Activated CD4-positive, alpha-beta T cell treated with anti-CD3 and anti-CD28 coated beads, Interleukin-2, amount 10 ng/mL, durations not matched to agents 7 days and 5 days (primary cell): ENCODE measurements around the gene TATDN3. TPM values are rescaled to one million over a fixed set of nuclear protein-coding genes. Genes with fewer than 3 reads are reported as not detected.

Experiments
- CTCF ChIA-PET: fragments of 350-600 bp; sonication (Branson Sonifier 250); formaldehyde crosslinking; loops from one replicate; lab custom pipeline; 2021; ENCODE audit warnings: antibody characterized with exemption; lab: Charles Lee
- POLR2A ChIA-PET: fragments of 350-600 bp; sonication (Branson Sonifier 250); formaldehyde crosslinking; loops from one replicate; lab custom pipeline; 2021; ENCODE audit warnings: antibody characterized with exemption; lab: Charles Lee
- DNase-seq: peaks from one replicate; pipeline ENCODE4 v3.0.0-alpha.2; 2020
- H3K27ac Mint-ChIP-seq: one replicate; pipeline ENCODE4 v1.8.0; 2021; ENCODE audit warnings: mild to moderate bottlenecking, moderate library complexity, mixed read lengths
- H3K27me3 Mint-ChIP-seq: one replicate; pipeline ENCODE4 v1.8.0; 2021; ENCODE audit warnings: mixed read lengths
- H3K36me3 Mint-ChIP-seq: one replicate; pipeline ENCODE4 v1.8.0; 2021; ENCODE audit warnings: low read depth, mixed read lengths
- H3K4me1 Mint-ChIP-seq: one replicate; pipeline ENCODE4 v1.8.0; 2021; ENCODE audit warnings: mixed read lengths
- H3K4me3 Mint-ChIP-seq: one replicate; pipeline ENCODE4 v1.8.0; 2021; ENCODE audit warnings: mild to moderate bottlenecking, moderate library complexity, mixed read lengths
- H3K9me3 Mint-ChIP-seq: one replicate; pipeline ENCODE4 v1.8.0; 2021; ENCODE audit warnings: mixed read lengths
- total RNA-seq, 2 experiments: library from RNA; stranded (reverse); gene quantifications; one replicate each; pipeline ENCODE4 v1.2.3, GENCODE V29; 2021

The TATDN3 gene
- 10 to 100 TPM; 15.3 to 17.4 TPM for total RNA-seq

DNA sequence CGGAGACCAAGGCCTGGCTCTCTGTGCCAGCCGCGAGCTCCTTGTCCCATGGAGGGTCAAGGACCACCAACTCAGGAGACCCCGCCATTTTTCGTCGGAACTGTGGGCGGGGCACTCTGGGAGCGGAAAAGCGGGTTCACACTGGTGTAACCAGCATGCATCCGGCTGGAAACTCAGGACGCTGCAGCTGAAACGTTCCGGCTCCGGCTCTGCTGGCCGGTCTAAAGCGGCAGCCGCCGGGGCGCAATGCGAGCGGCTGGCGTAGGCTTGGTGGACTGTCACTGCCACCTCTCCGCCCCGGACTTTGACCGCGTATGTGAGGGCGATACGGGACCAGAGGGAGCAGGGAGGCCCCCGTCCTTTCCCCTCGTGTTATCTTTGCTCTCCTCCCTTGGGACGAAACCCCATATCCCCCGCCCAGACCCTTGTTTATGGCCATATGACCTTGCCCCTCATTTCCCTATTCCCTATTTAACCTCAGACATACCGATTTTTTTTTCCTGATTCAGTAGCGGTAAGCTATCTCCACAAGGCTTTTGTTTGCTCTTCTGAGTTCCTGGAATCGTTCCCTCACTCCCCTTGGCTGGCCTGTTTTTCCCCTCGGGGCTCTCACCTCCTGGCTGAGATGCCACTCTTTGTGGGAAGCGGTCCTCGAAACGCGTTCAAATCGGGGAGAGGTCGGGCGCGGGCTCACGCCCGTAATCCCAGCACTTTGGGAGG is at the start of gene TATDN3, which contains the start of gene NSL1:
TATDN3 (plus strand) TSS at position 219 of the 720 bp plus-strand sequence; CDS start at position 247, 28 bp downstream.
NSL1 (minus strand) TSS at position 102 of the 720 bp plus-strand sequence; CDS start at position 88, 14 bp downstream.
- H3K27me3 Mint-ChIP-seq, result no peaks in the 10 kb centered on the region
- ChIA-PET CTCF (interaction anchor here (0.6 to 1.4 kb wide), 6 partner anchors 50 to 315 kb away, joined by 3 to 7 read pairs (median 3); no protein-coding TSS in a partner anchor), POLR2A (interaction anchor here (0.7 kb wide), 1 partner anchor 121 kb away, joined by 4 read pairs; no protein-coding TSS in a partner anchor)
- peaks cover 3% of the 10 kb centered on the region for H3K9me3 Mint-ChIP-seq
- peaks cover 29% of the 10 kb centered on the region for H3K36me3 Mint-ChIP-seq
- peak within 1 kb of the TSS; percentile 99 for H3K4me3 Mint-ChIP-seq
- peaks cover 41% of the 10 kb centered on the region for H3K4me1 Mint-ChIP-seq
- DNase-seq, result peak; percentile 92
- peak within 1 kb of the TSS; percentile 99 for H3K27ac Mint-ChIP-seq

- H3K27me3 Mint-ChIP-seq, result no peaks in the 10 kb centered on the region
- CTCF ChIA-PET, result interaction anchor here (0.6 to 4.1 kb wide), 9 partner anchors 11 to 79 kb away, joined by 3 to 23 read pairs (median 5); partner anchors contain the start of gene BATF3
- H3K27ac Mint-ChIP-seq, result peak overlapping the region; percentile 72
- peaks cover 37% of the 10 kb centered on the region for H3K36me3 Mint-ChIP-seq
- H3K4me1 Mint-ChIP-seq, result peaks cover 28% of the 10 kb centered on the region
- POLR2A ChIA-PET, result no interaction called here
- peaks cover 9% of the 10 kb centered on the region for H3K9me3 Mint-ChIP-seq
- DNase-seq, result peak; percentile 25
- H3K4me3 Mint-ChIP-seq, result no peak overlapping the region
Observed at GRCh38 chr1:212743901-212744475, 47.7 kb upstream of the TATDN3 start.

- Mint-ChIP-seq H3K27me3 (no peaks in the 10 kb centered on the region), H3K27ac (no peak overlapping the region), H3K36me3 (peaks cover 33% of the 10 kb centered on the region), H3K9me3 (peaks cover 9% of the 10 kb centered on the region), H3K4me1 (peaks cover 26% of the 10 kb centered on the region), H3K4me3 (no peak overlapping the region)
- ChIA-PET CTCF (interaction anchor here (0.7 to 4.4 kb wide), 5 partner anchors 8 to 268 kb away, joined by 3 to 23 read pairs (median 5); no protein-coding TSS in a partner anchor), POLR2A (no interaction called here)
- no peak for DNase-seq
Observed at GRCh38 chr1:212745303-212745702, 46.4 kb upstream of the TATDN3 start.

DNA sequence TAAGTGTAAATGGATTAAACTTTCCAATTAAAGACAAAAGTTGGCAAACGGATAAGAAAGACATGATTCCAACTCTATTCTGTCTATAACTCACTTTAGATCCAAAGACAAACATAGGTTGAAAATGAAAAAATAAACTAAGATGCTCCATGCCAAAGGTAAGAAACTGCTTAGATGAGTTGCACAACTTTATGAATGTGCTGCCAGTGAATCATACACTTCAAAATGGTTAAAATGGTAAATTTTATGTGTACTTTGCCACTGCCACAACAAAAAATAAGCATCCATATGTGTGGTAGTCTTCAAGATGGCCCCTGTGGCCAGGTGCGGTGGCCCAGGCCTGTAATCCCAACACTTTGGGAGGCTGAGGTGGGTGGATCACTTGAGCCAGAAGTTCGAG is 45.1 kb upstream of the TATDN3 start:
- DNase-seq, result no peak
- POLR2A ChIA-PET, result no interaction called here

DNA sequence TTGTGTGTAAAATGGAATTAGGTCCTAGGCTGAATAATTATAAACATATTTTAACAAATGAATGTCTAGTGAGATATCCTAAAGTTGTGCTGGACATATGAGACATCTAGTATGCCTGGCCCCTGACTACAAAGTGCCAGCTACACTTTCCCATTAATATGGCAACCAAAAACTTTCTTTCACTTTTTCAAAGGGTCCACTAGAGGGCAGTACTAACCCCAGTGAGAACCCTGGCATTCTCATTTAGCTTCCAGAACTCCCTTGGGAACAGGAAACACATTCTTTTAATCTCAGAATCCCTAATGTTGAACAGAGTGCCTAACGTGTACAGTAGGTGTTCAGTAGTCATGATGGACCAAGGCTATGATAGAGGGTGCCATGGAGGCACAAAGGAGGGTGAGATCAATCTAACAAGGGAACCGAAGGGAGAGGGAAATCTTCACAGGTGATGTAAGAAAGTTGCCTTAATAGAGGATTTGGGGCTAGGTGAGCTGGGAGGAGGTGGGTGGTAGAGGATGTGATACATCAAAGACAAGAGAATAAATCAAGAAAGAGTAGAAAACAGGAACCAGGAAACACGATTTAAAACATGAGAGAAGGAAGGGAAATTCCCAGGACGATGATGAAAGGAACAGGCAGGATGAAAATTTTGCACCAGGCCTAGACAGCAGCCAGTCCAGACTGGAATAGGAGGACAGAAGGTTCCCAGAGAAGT is 41.7 kb upstream of the TATDN3 start:
- Mint-ChIP-seq H3K27me3 (no peaks in the 10 kb centered on the region), H3K27ac (no peak overlapping the region), H3K36me3 (peaks cover 13% of the 10 kb centered on the region), H3K4me3 (no peak overlapping the region), H3K9me3 (no peaks in the 10 kb centered on the region), H3K4me1 (peaks cover 42% of the 10 kb centered on the region)
- ChIA-PET POLR2A (no interaction called here), CTCF (interaction anchor here (0.8 to 2.2 kb wide), 13 partner anchors 9 to 90 kb away, joined by 3 to 10 read pairs (median 4); no protein-coding TSS in a partner anchor)
- no peak for DNase-seq

More for the DNA sequence above, 45.1 kb upstream of the TATDN3 start:
- Mint-ChIP-seq H3K27me3 (no peaks in the 10 kb centered on the region), H3K36me3 (peaks cover 27% of the 10 kb centered on the region), H3K9me3 (peaks cover 3% of the 10 kb centered on the region), H3K4me1 (peaks cover 25% of the 10 kb centered on the region), H3K27ac (no peak overlapping the region), H3K4me3 (no peak overlapping the region)
- CTCF ChIA-PET, result interaction anchor here (0.6 to 4.4 kb wide), 5 partner anchors 9 to 592 kb away, joined by 3 to 23 read pairs (median 3); no protein-coding TSS in a partner anchor

- Mint-ChIP-seq H3K36me3 (peaks cover 9% of the 10 kb centered on the region), H3K9me3 (no peaks in the 10 kb centered on the region), H3K4me3 (peak overlapping the region; percentile 13), H3K4me1 (peaks cover 42% of the 10 kb centered on the region), H3K27me3 (no peaks in the 10 kb centered on the region), H3K27ac (no peak overlapping the region)
- no peak for DNase-seq
- ChIA-PET POLR2A (no interaction called here), CTCF (interaction anchor here (0.6 to 1.6 kb wide), 6 partner anchors 19 to 717 kb away, joined by 3 to 8 read pairs (median 4); partner anchors contain the start of genes BATF3, DTL and INTS7)
Observed at GRCh38 chr1:212752252-212752933, 39.3 kb upstream of the TATDN3 start.

DNA sequence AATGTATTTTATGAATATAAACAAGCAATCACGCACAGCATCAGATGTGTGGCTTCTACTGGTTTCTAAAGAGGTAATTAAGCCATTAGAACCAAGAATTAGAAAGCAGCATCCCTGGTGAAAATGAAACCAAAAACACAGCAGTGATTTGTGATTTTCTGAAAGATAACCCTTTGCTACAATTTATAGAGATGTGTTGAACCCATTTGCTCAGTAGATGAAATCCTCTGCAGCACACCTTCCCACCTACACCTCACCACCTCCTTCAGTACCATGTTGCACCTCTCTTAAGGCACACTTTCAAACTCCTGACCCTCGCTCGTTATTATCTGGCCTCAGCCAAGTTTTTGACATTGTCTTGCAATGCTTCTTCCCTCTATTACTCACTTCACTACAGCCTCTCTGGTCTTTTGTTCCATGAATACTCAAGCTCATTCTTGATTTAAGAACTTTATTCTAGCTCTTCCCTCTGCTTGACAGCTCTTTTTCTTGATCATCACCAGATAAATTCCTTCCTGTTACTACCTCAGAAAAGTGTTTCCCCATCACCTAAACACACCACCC is 38.7 kb upstream of the TATDN3 start:
- peaks cover 8% of the 10 kb centered on the region for H3K36me3 Mint-ChIP-seq
- CTCF ChIA-PET, result interaction anchor here (0.5 to 1.6 kb wide), 7 partner anchors 54 to 717 kb away, joined by 3 to 8 read pairs (median 3); partner anchors contain the start of genes BATF3, DTL and INTS7
- POLR2A ChIA-PET, result no interaction called here

DNA sequence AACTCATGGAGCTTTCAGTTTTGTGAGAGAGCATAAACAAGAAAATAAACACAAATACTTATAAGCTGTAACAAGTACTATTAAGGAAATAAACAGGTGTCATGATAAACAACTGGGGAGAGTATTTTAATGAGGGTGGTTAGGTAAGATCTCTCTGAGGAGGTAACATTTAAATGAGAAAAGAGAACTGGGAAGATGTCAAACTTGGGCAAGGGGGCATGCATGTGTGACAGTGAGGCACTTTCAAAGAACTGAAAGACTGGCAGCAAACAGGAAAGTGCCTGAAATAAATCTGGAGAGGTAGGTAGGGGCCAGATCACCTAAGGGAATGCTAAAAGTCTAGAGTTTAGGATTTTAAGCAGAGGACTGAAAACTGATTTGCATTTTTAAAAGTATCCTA is 37.9 kb upstream of the TATDN3 start:
- H3K4me1 Mint-ChIP-seq, result peaks cover 42% of the 10 kb centered on the region
- DNase-seq, result no peak
- POLR2A ChIA-PET, result no interaction called here
- H3K4me3 Mint-ChIP-seq, result peak overlapping the region; percentile 28
- CTCF ChIA-PET, result interaction anchor here (0.5 to 4.6 kb wide), 7 partner anchors 9 to 718 kb away, joined by 3 to 23 read pairs (median 3); partner anchors contain the start of genes BATF3, DTL and INTS7
- H3K27ac Mint-ChIP-seq, result peak overlapping the region; percentile 78
- H3K9me3 Mint-ChIP-seq, result no peaks in the 10 kb centered on the region
- peaks cover 8% of the 10 kb centered on the region for H3K36me3 Mint-ChIP-seq
- H3K27me3 Mint-ChIP-seq, result no peaks in the 10 kb centered on the region

More for the DNA sequence above, 38.7 kb upstream of the TATDN3 start:
- H3K4me3 Mint-ChIP-seq, result peak overlapping the region; percentile 13
- H3K27me3 Mint-ChIP-seq, result no peaks in the 10 kb centered on the region
- peak; percentile 16 for DNase-seq
- peak overlapping the region; percentile 31 for H3K27ac Mint-ChIP-seq
- H3K9me3 Mint-ChIP-seq, result no peaks in the 10 kb centered on the region
- peaks cover 42% of the 10 kb centered on the region for H3K4me1 Mint-ChIP-seq

- H3K4me3 Mint-ChIP-seq, result peak overlapping the region; percentile 28
- H3K4me1 Mint-ChIP-seq, result peaks cover 42% of the 10 kb centered on the region
Observed at GRCh38 chr1:212754193-212754592, 37.5 kb upstream of the TATDN3 start.

GRCh38 chr1:212754680-212755079 is 37.0 kb upstream of the TATDN3 start:
- Mint-ChIP-seq H3K27me3 (no peaks in the 10 kb centered on the region), H3K4me1 (peaks cover 40% of the 10 kb centered on the region)

More at GRCh38 chr1:212754193-212754592, 37.5 kb upstream of the TATDN3 start:
- peak; percentile 27 for DNase-seq
- peak overlapping the region; percentile 78 for H3K27ac Mint-ChIP-seq
- H3K36me3 Mint-ChIP-seq, result peaks cover 8% of the 10 kb centered on the region
- no peaks in the 10 kb centered on the region for H3K9me3 Mint-ChIP-seq
- ChIA-PET POLR2A (interaction anchor here (0.6 kb wide), 1 partner anchor 22 kb away, joined by 7 read pairs; no protein-coding TSS in a partner anchor), CTCF (interaction anchor here (0.6 to 4.6 kb wide), 5 partner anchors 10 to 187 kb away, joined by 3 to 23 read pairs (median 3); no protein-coding TSS in a partner anchor)
- H3K27me3 Mint-ChIP-seq, result no peaks in the 10 kb centered on the region

GRCh38 chr1:212759683-212760082 is 32.0 kb upstream of the TATDN3 start:
- H3K27me3 Mint-ChIP-seq, result no peaks in the 10 kb centered on the region
- peaks cover 34% of the 10 kb centered on the region for H3K36me3 Mint-ChIP-seq
- H3K4me3 Mint-ChIP-seq, result no peak overlapping the region
- DNase-seq, result no peak
- H3K4me1 Mint-ChIP-seq, result peaks cover 14% of the 10 kb centered on the region
- ChIA-PET CTCF (interaction anchor here (0.6 to 4.0 kb wide), 6 partner anchors 10 to 94 kb away, joined by 3 to 15 read pairs (median 3); no protein-coding TSS in a partner anchor), POLR2A (no interaction called here)
- no peaks in the 10 kb centered on the region for H3K9me3 Mint-ChIP-seq
- no peak overlapping the region for H3K27ac Mint-ChIP-seq

More at GRCh38 chr1:212754680-212755079, 37.0 kb upstream of the TATDN3 start:
- POLR2A ChIA-PET, result interaction anchor here (0.6 kb wide), 1 partner anchor 22 kb away, joined by 7 read pairs; no protein-coding TSS in a partner anchor
- CTCF ChIA-PET, result interaction anchor here (0.6 to 4.6 kb wide), 4 partner anchors 10 to 89 kb away, joined by 3 to 23 read pairs (median 4); no protein-coding TSS in a partner anchor
- no peak for DNase-seq
- no peaks in the 10 kb centered on the region for H3K9me3 Mint-ChIP-seq
- peak overlapping the region; percentile 78 for H3K27ac Mint-ChIP-seq
- H3K36me3 Mint-ChIP-seq, result peaks cover 8% of the 10 kb centered on the region
- peak overlapping the region; percentile 28 for H3K4me3 Mint-ChIP-seq
